T-helper 1 cell treated with Interleukin-12 subunit alpha and Interleukin-12 subunit beta and Interleukin-4 antibody, amounts not matched to agents 30 ng/mL and 1 ng/mL, for 36 hours (primary cell): ENCODE results near the gene FOXO6. TPM values are rescaled to one million over a fixed set of nuclear protein-coding genes. Genes with fewer than 3 reads are reported as not detected.

Source experiments
- intact Hi-C: fragments of 100-400 bp; cut with micrococcal nuclease; formaldehyde crosslinking; loops from one replicate; pipeline ENCODE4 v1.15.1; 2024
- total RNA-seq: library from RNA; stranded (reverse); gene quantifications from 2 replicates; pipeline ENCODE4 v1.2.3, GENCODE V29; 2022

FOXO6 gene
- total RNA-seq, 1 donor from 2014 or later, result not detected

DNA sequence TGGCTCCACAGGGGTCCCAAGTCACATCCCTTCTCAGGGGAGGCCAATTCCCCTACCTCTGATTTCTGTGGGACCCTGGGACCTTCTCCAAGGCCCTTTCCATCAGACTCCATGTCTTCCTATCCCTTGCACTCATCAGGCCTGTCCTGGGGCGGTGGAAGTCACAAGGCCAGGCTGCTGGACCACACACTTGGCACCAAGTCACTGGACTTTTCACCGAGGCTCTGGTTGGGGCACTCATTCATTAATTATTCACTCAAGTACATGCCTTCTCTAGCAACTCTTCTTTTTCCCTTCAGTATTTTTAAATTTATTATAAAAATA, 11.2 kb upstream of the FOXO6 start:
- intact Hi-C loops, result no loop called here

GRCh38 chr1:41351262-41352151, 9.7 kb upstream of the FOXO6 start:
- intact Hi-C loops, result no loop called here

- intact Hi-C loops, result no loop called here
These were observed 7.5 kb upstream of the FOXO6 start for GRCh38 chr1:41353744-41354143.

DNA sequence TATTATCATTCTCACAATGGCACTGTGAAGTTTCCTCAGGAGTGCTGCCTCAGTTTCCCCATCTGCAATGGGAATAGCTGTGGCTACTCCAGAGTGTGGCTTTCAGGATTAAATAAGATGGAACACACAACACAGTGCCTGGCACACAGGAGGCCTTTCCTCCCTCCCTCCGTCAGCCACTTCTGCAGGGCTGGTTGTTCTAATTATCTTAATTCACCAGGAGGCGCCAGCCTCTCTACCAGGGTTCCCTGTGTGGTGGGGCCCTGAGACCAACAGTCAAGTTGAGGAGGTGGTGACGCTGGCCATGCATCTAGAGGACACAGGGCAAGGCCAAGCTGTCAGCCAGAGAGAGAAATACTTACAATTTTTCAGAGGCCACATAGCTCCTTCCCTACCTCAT, 6.3 kb upstream of the FOXO6 start:
- intact Hi-C loops, result no loop called here

GRCh38 chr1:41355356-41355755, 5.9 kb upstream of the FOXO6 start:
- intact Hi-C loops, result no loop called here

GRCh38 chr1:41355761-41356160, 5.5 kb upstream of the FOXO6 start:
- intact Hi-C loops, result no loop called here

GRCh38 chr1:41356752-41357151, 4.5 kb upstream of the FOXO6 start:
- intact Hi-C loops, result no loop called here

GRCh38 chr1:41357451-41358101, 3.7 kb upstream of the FOXO6 start:
- intact Hi-C loops, result no loop called here

- intact Hi-C loops, result no loop called here
These were observed 2.9 kb upstream of the FOXO6 start for GRCh38 chr1:41358131-41359021.

GRCh38 chr1:41359211-41360073, 1.8 kb upstream of the FOXO6 start:
- intact Hi-C loops, result loop anchor here (2.0 to 10.0 kb wide), 3 partner anchors 23 to 1105 kb away; partner anchors contain the start of gene CCDC30

- intact Hi-C loops, result loop anchor here (2.0 to 10.0 kb wide), 3 partner anchors 23 to 1105 kb away; partner anchors contain the start of gene CCDC30
These were observed 1.0 kb upstream of the FOXO6 start for GRCh38 chr1:41360074-41360785.

GRCh38 chr1:41361495-41362356, 492 bp downstream of the FOXO6 start:
- intact Hi-C loops, result loop anchor here (1.0 to 10.0 kb wide), 5 partner anchors 21 to 1103 kb away; partner anchors contain the start of gene CCDC30

GRCh38 chr1:41362357-41362721, 1.1 kb downstream of the FOXO6 start:
- intact Hi-C loops, result loop anchor here (10.0 kb wide), 2 partner anchors 302 to 1102 kb away; partner anchors contain the start of gene CCDC30

DNA sequence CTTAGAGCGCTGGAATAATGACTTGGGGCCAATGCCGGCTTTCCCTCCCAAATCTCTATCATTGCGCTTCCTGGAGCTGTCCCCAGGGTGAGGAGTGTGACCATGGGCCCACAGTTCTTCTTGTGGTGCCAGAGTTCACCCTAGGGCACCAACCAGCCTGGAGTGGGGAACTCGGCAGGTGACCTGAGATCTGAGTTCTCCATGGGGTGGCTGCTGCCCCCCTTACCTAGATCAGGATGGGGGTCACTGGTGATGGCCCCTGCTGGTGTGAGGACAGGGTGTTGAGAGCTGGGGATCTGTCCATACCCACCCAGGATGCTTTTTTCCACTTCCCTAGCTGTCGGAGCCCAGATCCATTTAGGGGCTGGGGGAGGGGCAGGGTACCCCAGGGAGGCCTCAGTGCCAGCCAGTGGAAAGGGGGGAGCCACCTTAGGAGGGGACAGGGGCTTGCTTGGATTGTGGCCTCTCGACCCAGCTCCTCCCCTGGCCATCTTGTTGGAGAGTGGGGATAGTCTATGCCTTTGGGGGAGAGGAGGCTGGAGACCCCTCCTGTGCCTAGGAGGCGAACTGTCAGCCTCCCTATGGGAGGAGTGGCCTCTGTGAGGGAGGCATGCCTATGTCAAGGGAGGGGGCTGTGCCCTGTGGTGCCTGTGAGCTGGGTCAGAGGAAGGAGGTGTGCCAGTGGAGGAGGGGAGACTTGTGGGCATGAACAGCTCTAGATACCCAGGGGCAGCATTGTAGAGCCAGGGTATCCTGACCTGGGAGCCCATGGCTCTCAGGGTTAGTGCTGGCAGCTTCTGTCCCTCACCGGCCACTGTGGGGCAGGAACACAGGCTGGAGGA, 1.7 kb downstream of the FOXO6 start:
- intact Hi-C loops, result loop anchor here (10.0 kb wide), 2 partner anchors 302 to 1102 kb away; partner anchors contain the start of gene CCDC30

DNA sequence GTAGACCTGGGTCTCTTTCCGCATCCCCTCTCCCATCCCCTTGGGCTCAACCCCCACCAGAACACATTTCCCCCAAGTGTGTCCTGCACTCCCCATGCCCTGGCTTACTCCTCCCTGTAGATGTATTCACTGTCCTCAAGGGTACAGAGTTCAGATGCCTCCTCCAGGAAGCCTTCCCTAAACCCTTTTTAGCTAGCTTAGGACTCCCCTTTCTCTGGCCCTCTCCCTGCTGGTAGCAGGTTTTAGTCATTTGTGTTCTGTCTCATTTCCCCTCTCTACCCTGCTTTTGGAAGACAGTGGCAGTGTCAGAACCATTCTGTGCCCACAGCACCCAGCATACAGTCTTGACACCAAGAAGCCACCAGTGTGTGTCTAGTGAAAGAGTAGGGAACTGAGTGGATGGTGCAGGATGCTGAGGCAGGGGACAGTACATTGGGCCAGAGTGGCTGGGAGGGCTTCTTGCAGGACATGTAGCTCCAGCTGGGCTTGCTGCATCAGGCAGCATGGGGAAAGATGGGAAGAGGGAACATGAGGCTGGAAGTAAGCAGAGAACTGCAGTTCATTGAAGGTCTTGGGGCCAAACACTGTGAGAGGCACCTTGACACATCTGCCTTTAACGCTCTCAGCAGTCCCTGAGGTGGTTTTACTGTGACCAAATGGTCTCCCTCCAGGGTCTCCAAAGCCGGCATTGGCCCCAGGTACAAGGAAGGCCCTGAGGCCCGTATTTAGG, 2.5 kb downstream of the FOXO6 start:
- intact Hi-C loops, result loop anchor here (10.0 kb wide), 2 partner anchors 301 to 1101 kb away; partner anchors contain the start of gene CCDC30

GRCh38 chr1:41364442-41365319, 3.4 kb downstream of the FOXO6 start:
- intact Hi-C loops, result loop anchor here (10.0 kb wide), 2 partner anchors 300 to 1100 kb away; partner anchors contain the start of gene CCDC30
